GM18909 (cell line): Measurements from ENCODE around the gene TUBA4A.
A peak's percentile ranks its signal among the peaks of the same experiment; 100 is the strongest.

Experiments used
- ATAC-seq: cut with Tn5 transposase; IDR thresholded peaks from one replicate; pipeline ENCODE4 v1.9.1; 2021; ENCODE audit warnings: mild to moderate bottlenecking; ENCODE audit not compliant: unreplicated experiment, poor library complexity

TUBA4A gene

GRCh38 chr2:219253753-219254589 is at the start of gene TUBA4A:
Gene TUBA4A, minus strand, starts transcription at chr2:219253918. Its CDS starts 60 bp downstream, at chr2:219253858.
- peak; percentile 52 for ATAC-seq

GRCh38 chr2:219302412-219302968 is 48.8 kb upstream of the TUBA4A start:
- no peak for ATAC-seq

GRCh38 chr2:219300022-219300421 is 46.3 kb upstream of the TUBA4A start:
- ATAC-seq: no peak

GRCh38 chr2:219299372-219299760 is 45.6 kb upstream of the TUBA4A start:
- no peak for ATAC-seq

- ATAC-seq: peak; percentile 50
These were observed 45.1 kb upstream of the TUBA4A start for GRCh38 chr2:219298759-219299371.

GRCh38 chr2:219297766-219298456 is 44.2 kb upstream of the TUBA4A start:
- no peak for ATAC-seq

GRCh38 chr2:219296631-219297391 is 43.1 kb upstream of the TUBA4A start:
- ATAC-seq: no peak

- ATAC-seq: no peak
These were observed 42.4 kb upstream of the TUBA4A start for GRCh38 chr2:219296142-219296541.

GRCh38 chr2:219294356-219295351 is 40.9 kb upstream of the TUBA4A start:
- ATAC-seq: peak; percentile 92

GRCh38 chr2:219293736-219294231 is 40.1 kb upstream of the TUBA4A start:
- no peak for ATAC-seq

- ATAC-seq: no peak
These were observed 38.9 kb upstream of the TUBA4A start for GRCh38 chr2:219292616-219293015.

- no peak for ATAC-seq
These were observed 38.3 kb upstream of the TUBA4A start for GRCh38 chr2:219291910-219292490.

GRCh38 chr2:219291394-219291793 is 37.7 kb upstream of the TUBA4A start:
- ATAC-seq: no peak

GRCh38 chr2:219290381-219291171 is 36.9 kb upstream of the TUBA4A start:
- no peak for ATAC-seq

- no peak for ATAC-seq
These were observed 36.0 kb upstream of the TUBA4A start for GRCh38 chr2:219289537-219290361.

- no peak for ATAC-seq
These were observed 35.4 kb upstream of the TUBA4A start for GRCh38 chr2:219289195-219289536.
